Neuronal stem cell (in vitro differentiated cells): ENCODE measurements around the gene FOXP4.

Experiments used
- DNase-seq: peaks from one replicate; pipeline ENCODE4 v3.0.0-alpha.2; 2013; ENCODE audit warnings: low spot score
- H2AFZ ChIP-seq: one replicate; pipeline ENCODE4 v1.6.1; 2013; ENCODE audit warnings: mild to moderate bottlenecking, low read length, inconsistent platforms
- H2AK5ac ChIP-seq: 2 replicates; pipeline ENCODE4 v1.6.1; 2013; ENCODE audit warnings: low read depth, mild to moderate bottlenecking, inconsistent platforms, low read length, moderate library complexity, mixed read lengths
- H2BK120ac ChIP-seq: 2 replicates; pipeline ENCODE4 v1.6.1; 2013; ENCODE audit warnings: low read depth, mild to moderate bottlenecking, inconsistent platforms, low read length, moderate library complexity, mixed read lengths
- H2BK12ac ChIP-seq: one replicate; pipeline ENCODE4 v1.6.1; 2013; ENCODE audit warnings: low read length, inconsistent platforms
- H2BK15ac ChIP-seq: 2 replicates; pipeline ENCODE4 v1.6.1; 2013; ENCODE audit warnings: mild to moderate bottlenecking, low read length, inconsistent platforms, mixed read lengths
- H2BK5ac ChIP-seq: one replicate; pipeline ENCODE4 v1.6.1; 2013; ENCODE audit warnings: inconsistent platforms, mild to moderate bottlenecking, low read length, moderate library complexity
- H3K14ac ChIP-seq: one replicate; pipeline ENCODE4 v1.6.1; 2013; ENCODE audit warnings: low read length, inconsistent platforms
- H3K18ac ChIP-seq: 2 replicates; pipeline ENCODE4 v1.6.1; 2013; ENCODE audit warnings: low read length, inconsistent platforms
- H3K23ac ChIP-seq: 2 replicates; pipeline ENCODE4 v1.6.1; 2013; ENCODE audit warnings: low read depth, mild to moderate bottlenecking, mixed read lengths, low read length, inconsistent platforms; ENCODE audit not compliant: poor library complexity
- H3K27ac ChIP-seq: replicated peaks from 3 replicates; pipeline ENCODE4 v1.5.1; 2013; ENCODE audit warnings: low read length, inconsistent platforms
- H3K27me3 ChIP-seq, 3 experiments: 2 replicates each; pipeline ENCODE4 v1.6.1; 2013; ENCODE audit warnings: low read length in 3 of 3, mild to moderate bottlenecking in 2 of 3, inconsistent platforms in 1 of 3, low read depth in 1 of 3, mixed read lengths in 1 of 3, moderate library complexity in 1 of 3; ENCODE audit not compliant: control insufficient read depth in 3 of 3, insufficient read depth in 3 of 3
- H3K36me3 ChIP-seq, 2 donors: replicated peaks in 1 of 2; 2 replicates each; pipeline ENCODE4 v1.6.1; 2013; ENCODE audit warnings: low read length in 2 of 2; ENCODE audit not compliant: control insufficient read depth in 2 of 2, insufficient read depth in 2 of 2
- H3K4ac ChIP-seq: 2 replicates; pipeline ENCODE4 v1.6.1; 2013; ENCODE audit warnings: inconsistent platforms, mild to moderate bottlenecking, low read length, moderate library complexity
- H3K4me1 ChIP-seq, 2 donors: 1 replicate in 1 of 2; 2 replicates in 1 of 2; pipeline ENCODE4 v1.6.1; 2013; ENCODE audit warnings: low read length in 2 of 2, low read depth in 1 of 2; ENCODE audit not compliant: control insufficient read depth in 2 of 2, insufficient read depth in 1 of 2
- H3K4me2 ChIP-seq: one replicate; pipeline ENCODE4 v1.6.1; 2013; ENCODE audit warnings: mild to moderate bottlenecking, low read length, inconsistent platforms; ENCODE audit not compliant: insufficient read depth, poor library complexity, severe bottlenecking
- H3K4me3 ChIP-seq, 2 donors: 2 replicates each; pipeline ENCODE4 v1.5.1; 2013; ENCODE audit warnings: low read length in 2 of 2, mild to moderate bottlenecking in 2 of 2, inconsistent platforms in 1 of 2, moderate library complexity in 1 of 2
- H3K79me1 ChIP-seq: one replicate; pipeline ENCODE4 v1.6.1; 2013; ENCODE audit warnings: low read depth, mild to moderate bottlenecking, inconsistent platforms, low read length, moderate library complexity
- H3K9ac ChIP-seq: one replicate; pipeline ENCODE4 v1.6.1; 2013; ENCODE audit warnings: mild to moderate bottlenecking, low read depth, low read length, inconsistent platforms; ENCODE audit not compliant: poor library complexity
- H3K9me3 ChIP-seq, 2 donors: replicated peaks in 1 of 2; 2 replicates each; pipeline versions ENCODE3 to v1.6.1; 2013; ENCODE audit warnings: low read length in 2 of 2, mild to moderate bottlenecking in 2 of 2, inconsistent platforms in 1 of 2, low read depth in 1 of 2, mixed read lengths in 1 of 2, moderate library complexity in 1 of 2; ENCODE audit not compliant: control insufficient read depth in 2 of 2, insufficient read depth in 1 of 2
- H4K8ac ChIP-seq: one replicate; pipeline ENCODE4 v1.6.1; 2013; ENCODE audit warnings: low read depth, mild to moderate bottlenecking, inconsistent platforms, low read length, moderate library complexity
- H4K91ac ChIP-seq: one replicate; pipeline ENCODE4 v1.6.1; 2013; ENCODE audit warnings: low read length, low read depth, mild to moderate bottlenecking, inconsistent platforms; ENCODE audit not compliant: poor library complexity
- WGBS, 2 donors: extraction: QIAGEN DNeasy Blood & Tissue Kit; methylation state at CpG; one replicate each; pipeline ENCODE4 v1.1.7; 2013; ENCODE audit warnings: missing lambda C conversion rate in 2 of 2, mixed read lengths in 1 of 2; ENCODE audit not compliant: insufficient read length in 2 of 2, insufficient replicate concordance in 1 of 2; ENCODE audit errors: extremely low coverage in 2 of 2; 5-methylcytosine and 5-hydroxymethylcytosine counted together

The FOXP4 gene

DNA sequence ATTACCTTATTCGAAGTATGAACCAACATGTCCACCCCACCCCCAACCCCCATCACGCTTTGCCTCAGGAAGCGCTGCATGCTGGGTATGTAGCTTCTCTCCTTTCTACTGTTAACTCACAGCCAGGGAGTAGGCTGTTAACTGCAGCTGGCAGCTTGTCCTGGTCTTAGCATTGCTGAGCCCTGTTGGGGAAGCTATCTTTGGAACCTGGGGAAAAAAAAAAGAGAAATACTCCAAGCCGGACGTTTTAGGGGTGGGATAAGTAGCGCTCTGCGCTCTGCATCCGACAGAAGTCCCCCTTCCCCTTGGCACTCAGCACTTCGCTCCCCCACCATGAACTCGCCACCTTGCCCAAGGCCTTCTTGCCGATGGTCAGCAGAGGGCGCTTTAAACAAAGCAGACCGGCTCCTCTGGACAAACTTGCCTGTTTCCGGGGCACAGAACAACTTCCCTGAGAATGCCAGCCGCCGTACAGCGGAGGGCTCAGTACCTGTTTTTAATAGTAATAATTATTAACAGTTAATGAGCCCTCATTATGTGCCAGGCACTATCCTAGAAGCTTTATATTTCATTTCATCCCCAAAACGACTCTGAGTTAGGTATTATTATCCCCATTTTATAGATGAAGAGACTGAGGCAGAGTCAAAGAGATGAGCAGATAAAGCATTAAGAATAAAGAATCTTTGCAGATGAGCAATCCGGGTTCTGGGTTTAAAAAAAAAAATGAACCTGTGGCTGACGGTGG lies 56.9 kb downstream of the FOXP4 start:
- H3K4me3 ChIP-seq: peak overlapping the region in 1 of 2 donors; percentile 19
- DNase-seq: peak; percentile 82
- H4K91ac ChIP-seq: no peak overlapping the region
- H3K4ac ChIP-seq: no peak overlapping the region
- no peaks in the 10 kb centered on the region for H3K9me3 ChIP-seq
- H2BK15ac ChIP-seq: no peak overlapping the region
- H3K4me2 ChIP-seq: peak overlapping the region; percentile 48
- no peak overlapping the region for H3K23ac ChIP-seq
- H3K27me3 ChIP-seq: peaks cover 0 to 2% (median 0%) of the 10 kb centered on the region in 3 experiments
- H3K36me3 ChIP-seq: peaks cover 2 to 30% of the 10 kb centered on the region in 2 donors
- peak overlapping the region; percentile 78 for H2AK5ac ChIP-seq
- WGBS, 2 donors: no CpG with 5 or more reads among the region's 20 CpGs
- H3K14ac ChIP-seq: no peak overlapping the region
- H2BK120ac ChIP-seq: no peak overlapping the region
- H2AFZ ChIP-seq: peak overlapping the region; percentile 83
- peaks cover 5 to 13% of the 10 kb centered on the region in 2 donors for H3K4me1 ChIP-seq
- no peak overlapping the region for H4K8ac ChIP-seq
- no peaks in the 10 kb centered on the region for H3K79me1 ChIP-seq
- H3K27ac ChIP-seq: no peak overlapping the region
- peak overlapping the region; percentile 30 for H3K18ac ChIP-seq
- H2BK12ac ChIP-seq: no peak overlapping the region
- H3K9ac ChIP-seq: no peak overlapping the region
- H2BK5ac ChIP-seq: no peak overlapping the region

DNA sequence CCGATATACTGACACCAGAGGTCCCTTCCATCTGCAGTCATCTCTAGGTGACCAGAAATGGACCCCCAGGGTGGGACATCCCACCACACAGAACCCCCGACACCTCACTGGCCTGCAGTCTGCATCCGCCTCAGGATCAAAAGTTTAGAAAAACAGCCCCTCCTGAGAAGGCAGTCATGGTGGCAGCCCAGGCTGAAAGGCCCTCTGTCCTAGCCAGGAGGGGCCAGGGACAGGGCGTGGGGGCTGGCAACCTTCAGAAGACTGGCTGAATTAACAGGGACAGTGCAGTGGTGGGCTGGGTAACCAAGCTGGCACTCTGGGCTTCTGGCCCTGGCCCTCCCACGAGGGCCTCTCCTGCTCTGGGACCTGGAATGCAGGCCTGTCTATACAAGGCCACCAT lies 57.8 kb downstream of the FOXP4 start:
- H3K23ac ChIP-seq: no peak overlapping the region
- peak overlapping the region; percentile 33 for H3K18ac ChIP-seq
- H3K4ac ChIP-seq: no peak overlapping the region
- no peak overlapping the region for H2BK12ac ChIP-seq
- no peak overlapping the region for H2AFZ ChIP-seq
- no peak overlapping the region for H2BK120ac ChIP-seq
- no peak overlapping the region for H3K9ac ChIP-seq
- peak overlapping the region; percentile 35 for H2BK15ac ChIP-seq
- H3K27me3 ChIP-seq: peaks cover 0 to 5% (median 0%) of the 10 kb centered on the region in 3 experiments
- no CpG with 5 or more reads among the region's 5 CpGs for WGBS, 2 donors
- no peak overlapping the region for H4K91ac ChIP-seq
- H3K9me3 ChIP-seq: peaks cover 0 to 1% of the 10 kb centered on the region in 2 donors
- peak overlapping the region; percentile 78 for H2AK5ac ChIP-seq
- no peak overlapping the region for H4K8ac ChIP-seq
- DNase-seq: no peak
- no peak overlapping the region for H3K4me3 ChIP-seq
- no peak overlapping the region for H3K27ac ChIP-seq
- peaks cover 2 to 20% of the 10 kb centered on the region in 2 donors for H3K36me3 ChIP-seq
- no peak overlapping the region for H3K14ac ChIP-seq
- H3K79me1 ChIP-seq: no peaks in the 10 kb centered on the region
- H3K4me1 ChIP-seq: peaks cover 5 to 13% of the 10 kb centered on the region in 2 donors
- peak overlapping the region; percentile 47 for H2BK5ac ChIP-seq
- no peak overlapping the region for H3K4me2 ChIP-seq

DNA sequence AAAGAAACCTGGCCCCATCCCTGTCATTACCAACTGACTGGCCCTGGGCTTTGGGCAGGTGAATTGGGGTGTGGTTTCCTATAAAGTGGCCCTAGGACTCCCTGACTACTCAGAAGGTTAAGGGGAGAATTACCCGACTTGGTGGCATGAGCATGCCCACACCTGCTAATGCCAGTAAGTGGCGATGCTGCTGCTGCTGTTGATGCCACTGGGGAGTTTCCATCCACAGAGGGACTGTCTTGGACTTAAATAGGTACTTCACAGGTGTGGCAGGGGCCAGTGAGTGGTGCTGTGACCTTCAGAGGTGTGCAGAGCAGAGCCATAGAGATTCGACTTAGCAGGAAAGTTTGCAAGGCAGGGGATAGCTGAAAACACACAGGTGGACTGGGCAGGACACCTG lies 59.5 kb downstream of the FOXP4 start:
- DNase-seq: no peak
- WGBS, 2 donors: no CpG with 5 or more reads among the region's 3 CpGs
- no peak overlapping the region for H2BK5ac ChIP-seq
- no peak overlapping the region for H3K9ac ChIP-seq
- peaks cover 0 to 2% of the 10 kb centered on the region in 2 donors for H3K9me3 ChIP-seq
- no peak overlapping the region for H3K18ac ChIP-seq
- no peak overlapping the region for H2AK5ac ChIP-seq
- peaks cover 0 to 8% (median 0%) of the 10 kb centered on the region in 3 experiments for H3K27me3 ChIP-seq
- no peak overlapping the region for H2BK120ac ChIP-seq
- no peak overlapping the region for H4K91ac ChIP-seq
- no peak overlapping the region for H3K23ac ChIP-seq
- H2BK15ac ChIP-seq: no peak overlapping the region
- H3K27ac ChIP-seq: no peak overlapping the region
- no peak overlapping the region for H2BK12ac ChIP-seq
- H4K8ac ChIP-seq: no peak overlapping the region
- H3K79me1 ChIP-seq: no peaks in the 10 kb centered on the region
- H3K4me3 ChIP-seq: no peak overlapping the region
- H3K14ac ChIP-seq: no peak overlapping the region
- H3K4me1 ChIP-seq: peaks cover 5 to 13% of the 10 kb centered on the region in 2 donors
- peaks cover 2 to 6% of the 10 kb centered on the region in 2 donors for H3K36me3 ChIP-seq
- H3K4me2 ChIP-seq: no peak overlapping the region
- H2AFZ ChIP-seq: no peak overlapping the region
- no peak overlapping the region for H3K4ac ChIP-seq

DNA sequence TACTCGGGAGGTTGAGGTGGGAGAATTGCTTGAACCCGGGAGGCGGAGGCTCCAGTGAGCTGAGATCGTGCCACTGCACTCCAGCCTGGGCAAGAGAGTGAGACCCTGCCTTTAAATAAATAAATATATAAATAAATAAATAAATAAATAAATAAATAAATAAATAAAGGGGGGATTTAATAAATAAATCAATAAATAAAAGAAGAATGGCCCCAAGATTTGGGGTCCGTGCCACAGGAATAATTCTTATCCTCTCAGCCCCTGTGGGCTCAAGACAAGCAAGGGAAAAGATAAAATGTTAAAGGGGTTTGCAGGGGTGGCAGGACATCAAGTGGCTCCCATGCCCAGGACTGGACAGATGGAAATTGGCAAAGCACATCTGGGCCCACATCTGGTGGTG lies 60.9 kb downstream of the FOXP4 start:
- no peak overlapping the region for H4K91ac ChIP-seq
- H2BK5ac ChIP-seq: no peak overlapping the region
- H4K8ac ChIP-seq: no peak overlapping the region
- H2BK12ac ChIP-seq: no peak overlapping the region
- no peak overlapping the region for H3K4me2 ChIP-seq
- peaks cover 2 to 9% of the 10 kb centered on the region in 2 donors for H3K4me1 ChIP-seq
- H3K9me3 ChIP-seq: peaks cover 0 to 2% of the 10 kb centered on the region in 2 donors
- peaks cover 0 to 8% (median 0%) of the 10 kb centered on the region in 3 experiments for H3K27me3 ChIP-seq
- H2BK15ac ChIP-seq: no peak overlapping the region
- DNase-seq: no peak
- no peak overlapping the region for H3K9ac ChIP-seq
- WGBS, 2 donors: no CpG with 5 or more reads among the region's 5 CpGs
- H3K27ac ChIP-seq: no peak overlapping the region
- H3K4ac ChIP-seq: no peak overlapping the region
- H3K36me3 ChIP-seq: no peaks in the 10 kb centered on the region
- no peak overlapping the region for H2AK5ac ChIP-seq
- no peak overlapping the region for H3K4me3 ChIP-seq
- H3K23ac ChIP-seq: no peak overlapping the region
- no peak overlapping the region for H3K14ac ChIP-seq
- H2AFZ ChIP-seq: no peak overlapping the region
- H2BK120ac ChIP-seq: no peak overlapping the region
- no peak overlapping the region for H3K18ac ChIP-seq
- no peaks in the 10 kb centered on the region for H3K79me1 ChIP-seq
